Measurements from ENCODE around the gene MAP3K20. TPM values are rescaled to one million over a fixed set of nuclear protein-coding genes. Genes with fewer than 3 reads are reported as not detected.
A peak's percentile ranks its signal among the peaks of the same experiment; 100 is the strongest.

The MAP3K20 gene
- total RNA-seq, 1 donor from 2014 or later = 466 TPM

DNA sequence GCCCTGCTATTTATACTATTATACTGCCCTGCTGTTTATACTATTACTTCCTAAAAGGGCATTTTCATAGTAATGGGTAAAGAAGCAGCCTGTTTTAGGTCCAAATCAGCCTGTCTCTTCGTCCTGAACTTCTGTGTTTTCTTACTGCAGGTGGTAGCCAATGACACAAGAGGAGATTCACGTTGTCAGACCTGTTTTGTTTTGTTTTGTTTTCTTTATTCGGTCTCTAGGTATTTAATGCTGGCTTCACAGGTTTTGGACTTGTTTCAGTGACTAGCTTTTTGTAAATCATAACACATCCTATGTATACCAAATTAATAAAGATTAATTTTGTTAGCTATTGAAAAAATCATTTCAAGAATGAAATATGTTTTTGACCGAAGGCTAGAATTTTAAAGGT lies 116.4 kb downstream of the MAP3K20 start:
- Histone ChIP-seq H3K9me3 (replicated peaks) (no peaks in the 10 kb centered on the region), H3K27me3 (ENCODE audit: low read depth) (no peaks in the 10 kb centered on the region), H3K4me3 (no peak overlapping the region), H3K4me1 (peaks cover 99% of the 10 kb centered on the region), H3K36me3 (peaks cover 29% of the 10 kb centered on the region), H3K27ac (replicated peaks) (peak overlapping the region; percentile 86)
- intact Hi-C loops (cut with micrococcal nuclease) = no loop called here
- no peak for DNase-seq
- TF ChIP-seq, protein P1, sequence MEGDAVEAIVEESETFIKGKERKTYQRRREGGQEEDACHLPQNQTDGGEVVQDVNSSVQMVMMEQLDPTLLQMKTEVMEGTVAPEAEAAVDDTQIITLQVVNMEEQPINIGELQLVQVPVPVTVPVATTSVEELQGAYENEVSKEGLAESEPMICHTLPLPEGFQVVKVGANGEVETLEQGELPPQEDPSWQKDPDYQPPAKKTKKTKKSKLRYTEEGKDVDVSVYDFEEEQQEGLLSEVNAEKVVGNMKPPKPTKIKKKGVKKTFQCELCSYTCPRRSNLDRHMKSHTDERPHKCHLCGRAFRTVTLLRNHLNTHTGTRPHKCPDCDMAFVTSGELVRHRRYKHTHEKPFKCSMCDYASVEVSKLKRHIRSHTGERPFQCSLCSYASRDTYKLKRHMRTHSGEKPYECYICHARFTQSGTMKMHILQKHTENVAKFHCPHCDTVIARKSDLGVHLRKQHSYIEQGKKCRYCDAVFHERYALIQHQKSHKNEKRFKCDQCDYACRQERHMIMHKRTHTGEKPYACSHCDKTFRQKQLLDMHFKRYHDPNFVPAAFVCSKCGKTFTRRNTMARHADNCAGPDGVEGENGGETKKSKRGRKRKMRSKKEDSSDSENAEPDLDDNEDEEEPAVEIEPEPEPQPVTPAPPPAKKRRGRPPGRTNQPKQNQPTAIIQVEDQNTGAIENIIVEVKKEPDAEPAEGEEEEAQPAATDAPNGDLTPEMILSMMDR (IDR thresholded peaks at IDR 0.05; ENCODE audit: borderline replicate concordance) = no peak

DNA sequence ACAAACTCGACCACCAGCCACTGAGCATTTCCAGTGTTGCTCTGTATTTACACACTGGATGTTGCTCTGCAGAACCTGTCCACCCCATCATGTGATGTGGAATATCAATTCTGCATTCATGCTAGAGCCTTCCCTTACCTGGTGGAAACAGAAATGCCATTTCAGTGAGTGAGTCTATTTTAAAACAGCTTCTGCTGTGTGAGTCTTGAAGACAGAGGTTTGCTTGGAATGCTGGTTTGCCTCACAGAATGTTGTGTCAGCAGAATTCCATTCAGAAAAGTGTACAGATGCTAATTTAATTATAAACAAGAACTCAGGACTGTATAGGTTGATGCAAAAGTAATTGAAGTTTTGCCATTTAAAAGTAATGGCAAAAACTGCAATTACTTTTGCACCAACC lies 118.3 kb downstream of the MAP3K20 start:
- Histone ChIP-seq H3K4me1 (peaks cover 88% of the 10 kb centered on the region), H3K27ac (replicated peaks) (peak overlapping the region; percentile 86), H3K36me3 (peaks cover 42% of the 10 kb centered on the region), H3K9me3 (replicated peaks) (no peaks in the 10 kb centered on the region), H3K4me3 (no peak overlapping the region), H3K27me3 (ENCODE audit: low read depth) (no peaks in the 10 kb centered on the region)
- intact Hi-C loops (cut with micrococcal nuclease) = no loop called here
- no peak for DNase-seq
- TF ChIP-seq, protein P1 (IDR thresholded peaks at IDR 0.05; ENCODE audit: borderline replicate concordance) = no peak

DNA sequence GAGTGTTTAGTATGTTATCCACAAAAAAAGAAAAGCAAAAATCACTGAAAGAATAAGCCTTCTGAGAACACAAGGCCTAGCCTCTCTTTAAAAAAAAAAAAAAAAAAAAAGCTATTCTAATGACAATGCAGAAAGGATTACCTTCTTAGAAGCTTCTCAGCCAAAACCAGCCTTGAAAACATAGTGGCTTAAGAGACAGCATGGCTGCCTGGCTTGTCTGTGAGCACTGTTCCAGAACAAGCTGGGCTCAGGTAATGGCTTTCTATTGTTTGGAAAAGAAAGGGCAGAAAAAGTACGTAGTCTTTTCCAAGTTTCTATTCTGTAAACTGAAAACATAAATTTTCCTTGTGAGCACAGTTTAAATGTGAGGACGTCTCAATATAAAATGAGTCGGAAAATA lies 119.5 kb downstream of the MAP3K20 start:
- H3K4me1 ChIP-seq = peaks cover 88% of the 10 kb centered on the region
- no peak overlapping the region for H3K4me3 ChIP-seq
- peaks cover 36% of the 10 kb centered on the region for H3K36me3 ChIP-seq

DNA sequence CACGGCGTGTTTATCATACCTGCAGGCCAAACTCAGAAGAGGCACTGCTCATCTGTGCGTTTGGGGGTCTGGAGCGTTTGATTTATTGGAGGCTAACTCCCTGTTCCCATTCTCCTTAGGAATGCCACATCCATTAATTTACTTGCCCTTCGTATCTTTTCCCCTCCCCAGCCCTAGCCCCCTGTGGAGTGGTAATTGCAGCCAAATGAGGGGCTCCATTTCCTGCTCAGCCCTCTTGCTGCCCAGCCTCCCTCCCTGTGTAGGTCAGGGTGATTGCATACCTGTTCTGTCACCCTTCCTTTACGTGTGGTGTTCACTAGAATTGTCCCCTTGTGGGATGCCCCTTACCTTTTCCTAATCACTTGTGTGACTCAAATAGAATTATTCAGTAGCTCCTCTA lies 120.4 kb downstream of the MAP3K20 start:
- no peaks in the 10 kb centered on the region for H3K27me3 ChIP-seq (ENCODE audit: low read depth)
- H3K9me3 ChIP-seq (replicated peaks) = no peaks in the 10 kb centered on the region
- no peak overlapping the region for H3K4me3 ChIP-seq
- no peak for DNase-seq
- H3K36me3 ChIP-seq = peaks cover 29% of the 10 kb centered on the region
- TF ChIP-seq, protein P1 (IDR thresholded peaks at IDR 0.05; ENCODE audit: borderline replicate concordance) = no peak
- intact Hi-C loops (cut with micrococcal nuclease) = no loop called here
- peak overlapping the region; percentile 86 for H3K27ac ChIP-seq (replicated peaks)
- H3K4me1 ChIP-seq = peaks cover 78% of the 10 kb centered on the region

More for the DNA sequence above, 119.5 kb downstream of the MAP3K20 start:
- no peaks in the 10 kb centered on the region for H3K27me3 ChIP-seq (ENCODE audit: low read depth)
- TF ChIP-seq, protein P1 (IDR thresholded peaks at IDR 0.05; ENCODE audit: borderline replicate concordance) = no peak
- intact Hi-C loops (cut with micrococcal nuclease) = no loop called here
- peak overlapping the region; percentile 86 for H3K27ac ChIP-seq (replicated peaks)
- DNase-seq = no peak
- no peaks in the 10 kb centered on the region for H3K9me3 ChIP-seq (replicated peaks)

DNA sequence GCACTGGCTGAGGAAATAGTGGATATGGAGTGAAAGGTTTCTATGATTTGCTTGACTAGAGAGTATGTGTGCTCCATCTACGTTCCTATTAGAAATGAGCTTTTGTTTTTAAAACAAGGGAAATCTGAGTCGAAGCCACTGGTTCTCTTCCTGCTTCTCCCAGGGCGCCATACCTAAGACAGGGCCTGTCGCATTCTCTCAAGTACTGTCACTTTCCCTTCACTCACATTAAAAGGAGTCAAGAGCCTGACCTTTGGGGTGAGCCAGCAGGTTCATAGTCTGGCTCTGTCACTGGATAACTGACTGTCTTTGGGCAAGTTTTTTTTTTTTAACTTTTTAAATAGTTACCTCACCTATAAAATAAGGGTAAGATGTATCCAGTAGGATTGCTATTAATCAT lies 121.0 kb downstream of the MAP3K20 start:
- H3K4me3 ChIP-seq = no peak overlapping the region
- peaks cover 76% of the 10 kb centered on the region for H3K4me1 ChIP-seq
- TF ChIP-seq, protein P1 (IDR thresholded peaks at IDR 0.05; ENCODE audit: borderline replicate concordance) = no peak
- no peaks in the 10 kb centered on the region for H3K9me3 ChIP-seq (replicated peaks)
- no peak for DNase-seq
- H3K27ac ChIP-seq (replicated peaks) = peak overlapping the region; percentile 86
- peaks cover 23% of the 10 kb centered on the region for H3K36me3 ChIP-seq
- no peaks in the 10 kb centered on the region for H3K27me3 ChIP-seq (ENCODE audit: low read depth)
- intact Hi-C loops (cut with micrococcal nuclease) = no loop called here
